Panc1 (cell line): Measurements from ENCODE around the gene HMSD.

Experiments used
- POLR2AphosphoS5 ChIP-seq: IDR thresholded peaks from 2 replicates; pipeline ENCODE4 v1.6.1; 2012; ENCODE audit warnings: mild to moderate bottlenecking, low read depth, low read length, moderate library complexity
- SIN3A ChIP-seq: IDR thresholded peaks from 2 replicates; pipeline ENCODE4 v1.6.1; 2012; ENCODE audit warnings: low read depth, mild to moderate bottlenecking, low read length, moderate library complexity, borderline replicate concordance; ENCODE audit not compliant: insufficient read depth
- TF ChIP-seq, protein P1 (sequence below): fragments of 450-650 bp; IDR thresholded peaks from 2 replicates; pipeline ENCODE4 v1.5.1; 2017; ENCODE audit warnings: mild to moderate bottlenecking
- TF ChIP-seq, protein P2 (sequence below), 2 experiments: IDR thresholded peaks; 2 replicates each; pipeline ENCODE4 v1.6.1; 2011 to 2012; ENCODE audit warnings: low read depth in 2 of 2, control low read depth in 1 of 2, low read length in 1 of 2, mild to moderate bottlenecking in 1 of 2, moderate library complexity in 1 of 2; ENCODE audit not compliant: insufficient read depth in 1 of 2

- TF ChIP-seq, protein P1, sequence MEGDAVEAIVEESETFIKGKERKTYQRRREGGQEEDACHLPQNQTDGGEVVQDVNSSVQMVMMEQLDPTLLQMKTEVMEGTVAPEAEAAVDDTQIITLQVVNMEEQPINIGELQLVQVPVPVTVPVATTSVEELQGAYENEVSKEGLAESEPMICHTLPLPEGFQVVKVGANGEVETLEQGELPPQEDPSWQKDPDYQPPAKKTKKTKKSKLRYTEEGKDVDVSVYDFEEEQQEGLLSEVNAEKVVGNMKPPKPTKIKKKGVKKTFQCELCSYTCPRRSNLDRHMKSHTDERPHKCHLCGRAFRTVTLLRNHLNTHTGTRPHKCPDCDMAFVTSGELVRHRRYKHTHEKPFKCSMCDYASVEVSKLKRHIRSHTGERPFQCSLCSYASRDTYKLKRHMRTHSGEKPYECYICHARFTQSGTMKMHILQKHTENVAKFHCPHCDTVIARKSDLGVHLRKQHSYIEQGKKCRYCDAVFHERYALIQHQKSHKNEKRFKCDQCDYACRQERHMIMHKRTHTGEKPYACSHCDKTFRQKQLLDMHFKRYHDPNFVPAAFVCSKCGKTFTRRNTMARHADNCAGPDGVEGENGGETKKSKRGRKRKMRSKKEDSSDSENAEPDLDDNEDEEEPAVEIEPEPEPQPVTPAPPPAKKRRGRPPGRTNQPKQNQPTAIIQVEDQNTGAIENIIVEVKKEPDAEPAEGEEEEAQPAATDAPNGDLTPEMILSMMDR: no peak
- no peak for TF ChIP-seq SIN3A
- TF ChIP-seq POLR2AphosphoS5: no peak
- TF ChIP-seq, protein P2, sequence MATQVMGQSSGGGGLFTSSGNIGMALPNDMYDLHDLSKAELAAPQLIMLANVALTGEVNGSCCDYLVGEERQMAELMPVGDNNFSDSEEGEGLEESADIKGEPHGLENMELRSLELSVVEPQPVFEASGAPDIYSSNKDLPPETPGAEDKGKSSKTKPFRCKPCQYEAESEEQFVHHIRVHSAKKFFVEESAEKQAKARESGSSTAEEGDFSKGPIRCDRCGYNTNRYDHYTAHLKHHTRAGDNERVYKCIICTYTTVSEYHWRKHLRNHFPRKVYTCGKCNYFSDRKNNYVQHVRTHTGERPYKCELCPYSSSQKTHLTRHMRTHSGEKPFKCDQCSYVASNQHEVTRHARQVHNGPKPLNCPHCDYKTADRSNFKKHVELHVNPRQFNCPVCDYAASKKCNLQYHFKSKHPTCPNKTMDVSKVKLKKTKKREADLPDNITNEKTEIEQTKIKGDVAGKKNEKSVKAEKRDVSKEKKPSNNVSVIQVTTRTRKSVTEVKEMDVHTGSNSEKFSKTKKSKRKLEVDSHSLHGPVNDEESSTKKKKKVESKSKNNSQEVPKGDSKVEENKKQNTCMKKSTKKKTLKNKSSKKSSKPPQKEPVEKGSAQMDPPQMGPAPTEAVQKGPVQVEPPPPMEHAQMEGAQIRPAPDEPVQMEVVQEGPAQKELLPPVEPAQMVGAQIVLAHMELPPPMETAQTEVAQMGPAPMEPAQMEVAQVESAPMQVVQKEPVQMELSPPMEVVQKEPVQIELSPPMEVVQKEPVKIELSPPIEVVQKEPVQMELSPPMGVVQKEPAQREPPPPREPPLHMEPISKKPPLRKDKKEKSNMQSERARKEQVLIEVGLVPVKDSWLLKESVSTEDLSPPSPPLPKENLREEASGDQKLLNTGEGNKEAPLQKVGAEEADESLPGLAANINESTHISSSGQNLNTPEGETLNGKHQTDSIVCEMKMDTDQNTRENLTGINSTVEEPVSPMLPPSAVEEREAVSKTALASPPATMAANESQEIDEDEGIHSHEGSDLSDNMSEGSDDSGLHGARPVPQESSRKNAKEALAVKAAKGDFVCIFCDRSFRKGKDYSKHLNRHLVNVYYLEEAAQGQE (IDR thresholded peaks at IDR 0.05; ENCODE audit: insufficient read depth in 1 of 2, low read depth in 2 of 2, low read length in 1 of 2): no peak
Measured at GRCh38 chr18:63970809-63971205, 21.7 kb downstream of the HMSD start.
